HEK293 (cell line): ENCODE results near the gene NTMT1.

Experiments
- CTCF ChIP-seq: fragments of 450-650 bp; formaldehyde crosslinking; IDR thresholded peaks from 2 replicates; pipeline ENCODE4 v1.5.1; 2016; ENCODE audit warnings: missing biosample characterization, missing genetic modification characterization
- HOXC10 ChIP-seq: sonication (generic); formaldehyde crosslinking; IDR thresholded peaks from 2 replicates; pipeline ENCODE4 v1.8.1; 2023; ENCODE audit warnings: mild to moderate bottlenecking, missing genetic modification reagents
- KLF8 ChIP-seq: fragments of 450-650 bp; formaldehyde crosslinking; IDR thresholded peaks from 2 replicates; pipeline ENCODE4 v1.5.1; 2016; ENCODE audit warnings: missing biosample characterization, missing genetic modification characterization
- KLF9 ChIP-seq: fragments of 450-650 bp; formaldehyde crosslinking; IDR thresholded peaks from 2 replicates; pipeline ENCODE4 v1.5.1; 2016; ENCODE audit warnings: missing biosample characterization, missing genetic modification characterization, low read depth
- MYNN ChIP-seq: fragments of 450-650 bp; formaldehyde crosslinking; IDR thresholded peaks from 2 replicates; pipeline ENCODE4 v1.5.1; 2016; ENCODE audit warnings: missing biosample characterization, missing genetic modification characterization, borderline replicate concordance
- PRDM10 ChIP-seq: fragments of 450-650 bp; formaldehyde crosslinking; IDR thresholded peaks from 2 replicates; pipeline ENCODE4 v1.5.1; 2016; ENCODE audit warnings: missing biosample characterization, missing genetic modification characterization
- SETDB1 ChIP-seq: IDR thresholded peaks from one replicate; pipeline ENCODE4 v1.6.1; 2017; ENCODE audit warnings: mild to moderate bottlenecking, low read length, moderate library complexity, mixed read lengths; ENCODE audit not compliant: insufficient read length
- SP3 ChIP-seq: fragments of 450-650 bp; formaldehyde crosslinking; IDR thresholded peaks from 2 replicates; pipeline ENCODE4 v1.5.1; 2016; ENCODE audit warnings: missing biosample characterization, missing genetic modification characterization
- ZBTB26 ChIP-seq: fragments of 450-650 bp; formaldehyde crosslinking; optimal IDR thresholded peaks from 2 replicates; pipeline ENCODE3; 2016; ENCODE audit warnings: missing biosample characterization, mild to moderate bottlenecking, missing genetic modification characterization
- ZBTB44 ChIP-seq: fragments of 450-650 bp; IDR thresholded peaks from 2 replicates; pipeline ENCODE4 v1.5.1; 2018; ENCODE audit warnings: missing biosample characterization, mild to moderate bottlenecking, missing genetic modification characterization
- ZBTB6 ChIP-seq: fragments of 450-650 bp; formaldehyde crosslinking; IDR thresholded peaks from 2 replicates; pipeline ENCODE4 v1.5.1; 2017; ENCODE audit warnings: missing biosample characterization, missing genetic modification characterization
- ZBTB8A ChIP-seq: fragments of 450-650 bp; formaldehyde crosslinking; IDR thresholded peaks from 2 replicates; pipeline ENCODE4 v1.5.1; 2016; ENCODE audit warnings: missing biosample characterization, missing genetic modification characterization
- ZNF112 ChIP-seq: fragments of 450-650 bp; formaldehyde crosslinking; IDR thresholded peaks from 2 replicates; pipeline ENCODE4 v1.5.0; 2017; ENCODE audit warnings: missing biosample characterization, missing genetic modification characterization
- ZNF140 ChIP-seq: fragments of 450-650 bp; formaldehyde crosslinking; IDR thresholded peaks from 2 replicates; pipeline ENCODE4 v1.5.1; 2016; ENCODE audit warnings: missing biosample characterization, missing genetic modification characterization
- ZNF169 ChIP-seq: fragments of 450-650 bp; formaldehyde crosslinking; IDR thresholded peaks from 2 replicates; pipeline ENCODE4 v1.5.1; 2016; ENCODE audit warnings: missing biosample characterization, missing genetic modification characterization
- ZNF366 ChIP-seq: fragments of 450-650 bp; formaldehyde crosslinking; conservative IDR thresholded peaks from 2 replicates; pipeline ENCODE4 v1.5.1; 2016; ENCODE audit warnings: missing biosample characterization, missing genetic modification characterization
- ZNF398 ChIP-seq: fragments of 450-650 bp; formaldehyde crosslinking; IDR thresholded peaks from 2 replicates; pipeline ENCODE4 v1.5.1; 2017; ENCODE audit warnings: missing biosample characterization, missing genetic modification characterization
- ZNF555 ChIP-seq: fragments of 450-650 bp; formaldehyde crosslinking; conservative IDR thresholded peaks from 2 replicates; pipeline ENCODE4 v1.5.1; 2017; ENCODE audit warnings: missing biosample characterization, mild to moderate bottlenecking, missing genetic modification characterization, inconsistent platforms
- ZNF560 ChIP-seq: fragments of 450-650 bp; formaldehyde crosslinking; IDR thresholded peaks from 2 replicates; pipeline ENCODE4 v1.5.1; 2017; ENCODE audit warnings: missing biosample characterization, missing genetic modification characterization, borderline replicate concordance
- ZNF596 ChIP-seq: fragments of 450-650 bp; IDR thresholded peaks from 2 replicates; pipeline ENCODE4 v1.5.0; 2018; ENCODE audit warnings: missing biosample characterization, mild to moderate bottlenecking, missing genetic modification characterization, moderate library complexity
- ZNF600 ChIP-seq: fragments of 450-650 bp; formaldehyde crosslinking; IDR thresholded peaks from 2 replicates; pipeline ENCODE4 v1.5.1; 2016; ENCODE audit warnings: missing biosample characterization, missing genetic modification characterization
- ZNF768 ChIP-seq: fragments of 450-650 bp; formaldehyde crosslinking; IDR thresholded peaks from 2 replicates; pipeline ENCODE4 v1.5.1; 2018; ENCODE audit warnings: missing biosample characterization, mild to moderate bottlenecking, missing genetic modification characterization
- ZNF785 ChIP-seq: fragments of 450-650 bp; formaldehyde crosslinking; IDR thresholded peaks from 2 replicates; pipeline ENCODE4 v1.5.1; 2016; ENCODE audit warnings: missing biosample characterization, missing genetic modification characterization
- ZNF791 ChIP-seq: fragments of 450-650 bp; formaldehyde crosslinking; IDR thresholded peaks from 2 replicates; pipeline ENCODE4 v1.5.1; 2016; ENCODE audit warnings: missing biosample characterization, missing genetic modification characterization
- ZNF792 ChIP-seq: fragments of 450-650 bp; formaldehyde crosslinking; IDR thresholded peaks from 2 replicates; pipeline ENCODE4 v1.5.1; 2016; ENCODE audit warnings: missing biosample characterization, missing genetic modification characterization

NTMT1 gene

GRCh38 chr9:129619787-129620668 is 5.9 kb upstream of the NTMT1 start (continued):
- TF ChIP-seq HOXC10 (CRISPR knock-in tag), result no peak
- TF ChIP-seq ZNF792 (tag by site-specific recombination), result no peak
- no peak for TF ChIP-seq SETDB1
- TF ChIP-seq KLF9 (tag by site-specific recombination), result peak; percentile 46
- no peak for TF ChIP-seq ZNF768 (tag by site-specific recombination)
- peak; percentile 42 for TF ChIP-seq ZNF600 (tag by site-specific recombination)
- TF ChIP-seq ZNF785 (tag by site-specific recombination), result no peak
- TF ChIP-seq ZBTB26 (tag by site-specific recombination), result peak; percentile 44
- no peak for TF ChIP-seq ZNF169
- TF ChIP-seq ZNF112, result no peak
- no peak for TF ChIP-seq ZNF366 (tag by site-specific recombination)
- peak; percentile 40; the same call in 1 of the 2 replicates for TF ChIP-seq ZNF596 (tag by site-specific recombination)
- TF ChIP-seq ZBTB6 (tag by site-specific recombination), result peak; percentile 86
- TF ChIP-seq ZNF555, result no peak
- TF ChIP-seq KLF8, result no peak
- peak; percentile 53; the same call in 1 of the 2 replicates for TF ChIP-seq ZNF398 (tag by site-specific recombination)
- TF ChIP-seq ZBTB44 (tag by site-specific recombination), result no peak
- no peak for TF ChIP-seq PRDM10 (tag by site-specific recombination)
- TF ChIP-seq MYNN (tag by site-specific recombination), result no peak
- no peak; the same call in 1 of the 2 replicates for TF ChIP-seq SP3 (tag by site-specific recombination)
- no peak for TF ChIP-seq ZNF140 (tag by site-specific recombination)
- TF ChIP-seq ZNF560 (tag by site-specific recombination), result no peak
- TF ChIP-seq ZBTB8A (tag by site-specific recombination), result peak; percentile 65
- no peak for TF ChIP-seq ZNF791 (tag by site-specific recombination)
- TF ChIP-seq CTCF, result peak; percentile 67
